Mesenchymal stem cell (in vitro differentiated cells and primary cell): Measurements from ENCODE around the gene RTN4RL2.
A peak's percentile ranks its signal among the peaks of the same experiment; 100 is the strongest.

Experiments used
- DNase-seq: peaks from one replicate; pipeline ENCODE4 v3.0.0-alpha.2; 2013
- H2AFZ ChIP-seq: one replicate; pipeline ENCODE4 v1.6.1; 2013; ENCODE audit warnings: low read depth, mild to moderate bottlenecking, control low read depth, inconsistent platforms, low read length, moderate library complexity
- H2AK5ac ChIP-seq: 2 replicates; pipeline ENCODE4 v1.6.1; 2013; ENCODE audit warnings: low read length, moderate library complexity, mild to moderate bottlenecking, inconsistent platforms; ENCODE audit not compliant: severe bottlenecking
- H2BK120ac ChIP-seq: one replicate; pipeline ENCODE4 v1.6.1; 2013; ENCODE audit warnings: low read depth, mild to moderate bottlenecking, inconsistent platforms, low read length, moderate library complexity
- H2BK12ac ChIP-seq, 2 experiments: one replicate each; pipeline ENCODE4 v1.6.1; 2013; ENCODE audit warnings: inconsistent platforms in 2 of 2, low read length in 2 of 2, mild to moderate bottlenecking in 2 of 2, moderate library complexity in 2 of 2, control low read depth in 1 of 2
- H2BK15ac ChIP-seq: one replicate; pipeline ENCODE4 v1.6.1; 2013; ENCODE audit warnings: mild to moderate bottlenecking, low read depth, inconsistent platforms; ENCODE audit not compliant: poor library complexity, severe bottlenecking
- H2BK5ac ChIP-seq: 2 replicates; pipeline ENCODE4 v1.6.1; 2013; ENCODE audit warnings: low read depth, mild to moderate bottlenecking, low read length, control low read depth, inconsistent platforms; ENCODE audit not compliant: poor library complexity, severe bottlenecking
- H3K14ac ChIP-seq, 2 experiments: one replicate each; pipeline ENCODE4 v1.6.1; 2013; ENCODE audit warnings: inconsistent platforms in 2 of 2, low read length in 2 of 2, control low read depth in 1 of 2, mild to moderate bottlenecking in 1 of 2, moderate library complexity in 1 of 2
- H3K18ac ChIP-seq, 2 experiments: one replicate each; pipeline ENCODE4 v1.6.1; 2013; ENCODE audit warnings: inconsistent platforms in 2 of 2, low read length in 2 of 2, control low read depth in 1 of 2, low read depth in 1 of 2, mild to moderate bottlenecking in 1 of 2
- H3K23ac ChIP-seq, 2 experiments: one replicate each; pipeline ENCODE4 v1.6.1; 2013; ENCODE audit warnings: inconsistent platforms in 2 of 2, low read length in 2 of 2, mild to moderate bottlenecking in 2 of 2, moderate library complexity in 2 of 2, control low read depth in 1 of 2
- H3K27ac ChIP-seq: 2 replicates; pipeline ENCODE4 v1.5.1; 2013; ENCODE audit warnings: mild to moderate bottlenecking, moderate library complexity, low read length, control low read depth, inconsistent platforms; ENCODE audit not compliant: poor library complexity, severe bottlenecking
- H3K27me3 ChIP-seq, 2 experiments: 2 replicates each; pipeline versions ENCODE4 v1.6.1 to v1.7.0; 2013; ENCODE audit warnings: low read length in 2 of 2, mild to moderate bottlenecking in 2 of 2, moderate library complexity in 2 of 2, control low read depth in 1 of 2, inconsistent platforms in 1 of 2; ENCODE audit not compliant: control insufficient read depth in 1 of 2, insufficient read depth in 1 of 2
- H3K36me3 ChIP-seq, 2 experiments: 2 replicates each; pipeline versions ENCODE4 v1.6.1 to v1.7.0; 2013; ENCODE audit warnings: low read length in 2 of 2, control low read depth in 1 of 2, inconsistent platforms in 1 of 2, low read depth in 1 of 2, mild to moderate bottlenecking in 1 of 2; ENCODE audit not compliant: insufficient read depth in 2 of 2, control insufficient read depth in 1 of 2
- H3K4ac ChIP-seq, 2 experiments: one replicate each; pipeline ENCODE4 v1.6.1; 2013; ENCODE audit warnings: inconsistent platforms in 2 of 2, low read length in 2 of 2, mild to moderate bottlenecking in 2 of 2, moderate library complexity in 2 of 2, control low read depth in 1 of 2, low read depth in 1 of 2
- H3K4me1 ChIP-seq: 2 replicates; pipeline ENCODE4 v1.6.1; 2013; ENCODE audit warnings: low read depth, low read length, control low read depth; ENCODE audit not compliant: control insufficient read depth, insufficient read depth
- H3K4me2 ChIP-seq: 2 replicates; pipeline ENCODE4 v1.6.1; 2013; ENCODE audit warnings: low read length, mild to moderate bottlenecking, inconsistent platforms; ENCODE audit not compliant: poor library complexity, severe bottlenecking
- H3K4me3 ChIP-seq, 2 experiments: 2 replicates each; pipeline versions ENCODE4 v1.5.1 to v1.7.0; 2013; ENCODE audit warnings: low read length in 2 of 2, mild to moderate bottlenecking in 2 of 2, control low read depth in 1 of 2, low read depth in 1 of 2; ENCODE audit not compliant: insufficient read depth in 1 of 2
- H3K79me1 ChIP-seq: replicated peaks from 2 replicates; pipeline ENCODE4 v1.6.1; 2013; ENCODE audit warnings: mild to moderate bottlenecking, control low read depth, low read length, inconsistent platforms; ENCODE audit not compliant: poor library complexity, severe bottlenecking
- H3K9ac ChIP-seq: 2 replicates; pipeline ENCODE4 v1.7.0; 2013; ENCODE audit warnings: mild to moderate bottlenecking, low read length, moderate library complexity
- H3K9me3 ChIP-seq: 2 replicates; pipeline ENCODE4 v1.7.0; 2013; ENCODE audit warnings: mild to moderate bottlenecking, low read length; ENCODE audit not compliant: control insufficient read depth
- H4K8ac ChIP-seq: one replicate; pipeline ENCODE4 v1.6.1; 2013; ENCODE audit warnings: inconsistent platforms, mild to moderate bottlenecking, low read length, moderate library complexity
- H4K91ac ChIP-seq: one replicate; pipeline ENCODE4 v1.6.1; 2013; ENCODE audit warnings: mild to moderate bottlenecking, low read length, inconsistent platforms
- WGBS: methylation state at CpG from one replicate; pipeline ENCODE4 v1.1.7; 2013; ENCODE audit warnings: mixed read lengths; 5-methylcytosine and 5-hydroxymethylcytosine counted together

The RTN4RL2 gene

DNA sequence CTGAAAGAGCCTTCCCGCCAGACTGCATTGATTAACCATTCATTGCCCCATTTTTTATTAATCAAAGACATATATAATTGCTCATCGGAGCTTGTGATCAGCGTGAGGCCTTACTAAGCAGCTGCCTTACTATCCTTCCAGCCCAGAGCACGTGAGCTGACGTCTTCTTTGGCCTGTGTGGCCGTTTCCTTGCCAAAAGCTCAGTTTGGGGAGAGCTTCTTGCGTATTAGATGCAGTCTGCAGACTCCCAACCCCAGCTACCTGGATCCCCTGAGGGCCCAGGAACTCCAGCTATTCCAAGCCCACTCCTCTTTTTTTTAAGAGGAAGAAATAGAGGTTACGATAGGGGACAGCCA lies 32.6 kb upstream of the RTN4RL2 start:
- Histone ChIP-seq H3K4me2 (no peak overlapping the region), H3K4me1 (peaks cover 33% of the 10 kb centered on the region), H3K23ac (no peak overlapping the region), H3K18ac (no peak overlapping the region), H3K27me3 (no peaks in the 10 kb centered on the region), H3K9me3 (no peaks in the 10 kb centered on the region), H2BK12ac (no peak overlapping the region), H4K91ac (no peak overlapping the region), H3K4me3 (peak overlapping the region in 1 of 2 experiments; percentile 86), H2AK5ac (no peak overlapping the region), H2BK5ac (no peak overlapping the region), H4K8ac (peak overlapping the region; percentile 21), H3K27ac (no peak overlapping the region), H2AFZ (no peak overlapping the region), H3K79me1 (peaks cover 3% of the 10 kb centered on the region), H3K4ac (no peak overlapping the region), H3K14ac (no peak overlapping the region), H3K36me3 (peaks cover 0 to 34% of the 10 kb centered on the region in 2 experiments), H2BK120ac (no peak overlapping the region), H2BK15ac (no peak overlapping the region), H3K9ac (peak overlapping the region; percentile 96)
- DNase-seq: no peak
- 89% methylated on average over 6 of the region's 8 CpGs for WGBS

DNA sequence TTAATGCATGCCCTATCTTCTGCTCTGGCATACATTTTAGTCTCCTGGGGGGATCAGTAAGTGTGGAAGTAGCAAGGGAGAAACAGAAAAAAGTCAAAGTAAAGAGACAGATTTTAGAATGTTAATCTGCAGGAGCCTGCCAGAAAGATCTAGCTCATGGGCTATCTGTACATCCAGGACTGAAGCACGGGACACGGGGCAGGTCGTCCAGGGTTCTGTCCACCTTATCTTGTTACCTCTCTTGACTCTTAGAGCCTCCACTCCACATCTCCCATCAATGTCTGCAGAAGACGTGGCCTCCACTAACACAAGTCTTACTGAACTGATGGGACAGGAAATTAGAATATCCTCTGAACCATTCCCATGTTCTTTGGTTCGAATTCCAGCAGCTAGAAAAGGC lies 31.7 kb upstream of the RTN4RL2 start:
- peak overlapping the region; percentile 96 for H3K9ac ChIP-seq
- H2AK5ac ChIP-seq: no peak overlapping the region

DNA sequence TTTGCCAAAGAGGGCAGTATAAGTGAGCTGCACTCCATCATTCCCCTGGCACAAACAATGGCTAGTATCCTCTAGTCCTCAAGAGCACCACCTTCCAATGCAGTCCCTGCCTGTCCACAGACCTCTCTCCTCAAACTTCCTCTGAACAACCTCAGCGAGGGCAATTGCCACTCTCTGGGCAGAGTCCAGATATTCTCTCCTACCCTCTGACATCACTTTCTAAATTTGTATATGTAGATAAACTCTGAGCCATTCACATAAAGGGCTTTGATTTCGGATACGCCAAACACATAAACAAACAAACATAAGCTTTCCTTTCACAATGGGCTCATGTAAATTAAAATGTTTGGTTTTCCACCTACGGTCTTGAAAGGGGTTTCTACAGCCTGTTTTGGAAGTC lies 30.4 kb upstream of the RTN4RL2 start:
- Histone ChIP-seq H2BK120ac (no peak overlapping the region), H2AFZ (no peak overlapping the region), H2BK12ac (no peak overlapping the region), H3K23ac (no peak overlapping the region), H3K9me3 (no peaks in the 10 kb centered on the region), H3K14ac (no peak overlapping the region), H4K8ac (no peak overlapping the region), H3K18ac (no peak overlapping the region), H3K36me3 (peaks cover 0 to 15% of the 10 kb centered on the region in 2 experiments), H3K4ac (no peak overlapping the region), H3K4me2 (no peak overlapping the region), H3K9ac (no peak overlapping the region), H4K91ac (no peak overlapping the region), H2BK15ac (no peak overlapping the region), H2BK5ac (no peak overlapping the region), H3K4me3 (no peak overlapping the region), H3K27me3 (no peaks in the 10 kb centered on the region), H3K27ac (no peak overlapping the region), H3K79me1 (no peaks in the 10 kb centered on the region), H3K4me1 (peaks cover 24% of the 10 kb centered on the region), H2AK5ac (no peak overlapping the region)
- 33% methylated on average over 1 of the region's 4 CpGs for WGBS
- DNase-seq: no peak

More for the DNA sequence above, 31.7 kb upstream of the RTN4RL2 start:
- Histone ChIP-seq H3K23ac (no peak overlapping the region), H3K27ac (no peak overlapping the region), H2BK15ac (no peak overlapping the region), H3K4me1 (peaks cover 31% of the 10 kb centered on the region), H2BK120ac (no peak overlapping the region), H3K9me3 (no peaks in the 10 kb centered on the region), H2BK5ac (no peak overlapping the region), H2AFZ (no peak overlapping the region), H3K79me1 (no peaks in the 10 kb centered on the region), H4K91ac (no peak overlapping the region), H3K4ac (no peak overlapping the region), H2BK12ac (no peak overlapping the region), H4K8ac (no peak overlapping the region), H3K4me3 (no peak overlapping the region), H3K14ac (no peak overlapping the region), H3K4me2 (no peak overlapping the region), H3K27me3 (no peaks in the 10 kb centered on the region), H3K36me3 (peaks cover 0 to 24% of the 10 kb centered on the region in 2 experiments), H3K18ac (no peak overlapping the region)
- no peak for DNase-seq
- 87% methylated on average over 5 of the region's 5 CpGs for WGBS

DNA sequence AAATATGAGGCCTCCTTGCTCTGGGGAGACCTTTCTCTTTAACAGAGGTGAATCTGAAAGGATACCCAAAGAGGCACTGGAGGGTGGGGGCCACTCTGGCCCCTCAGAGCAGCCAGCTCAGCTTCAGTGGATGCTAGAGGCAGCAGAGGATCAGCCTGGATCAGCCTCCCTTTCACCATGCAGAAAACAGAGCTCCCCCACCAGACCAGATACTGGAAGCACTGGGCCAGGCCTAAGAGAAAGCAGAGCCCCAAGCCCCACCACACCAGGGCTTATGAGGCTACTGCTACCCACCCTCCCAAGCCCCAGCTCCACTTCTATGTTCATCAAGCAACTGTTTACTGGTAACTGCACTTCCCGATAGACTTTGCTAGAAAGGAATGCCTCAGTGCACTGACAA lies 29.4 kb upstream of the RTN4RL2 start:
- Histone ChIP-seq H2BK15ac (no peak overlapping the region), H2BK5ac (no peak overlapping the region), H2BK120ac (peak overlapping the region; percentile 6), H3K27me3 (no peaks in the 10 kb centered on the region), H3K4me3 (no peak overlapping the region), H3K36me3 (peaks cover 0 to 5% of the 10 kb centered on the region in 2 experiments), H2AFZ (no peak overlapping the region), H3K79me1 (no peaks in the 10 kb centered on the region), H3K9ac (peak overlapping the region; percentile 49), H3K4me2 (no peak overlapping the region), H3K9me3 (no peaks in the 10 kb centered on the region), H4K91ac (no peak overlapping the region), H2BK12ac (peak overlapping the region; percentile 15 to 23), H3K27ac (no peak overlapping the region), H3K4ac (no peak overlapping the region), H3K4me1 (peaks cover 15% of the 10 kb centered on the region), H3K18ac (no peak overlapping the region), H4K8ac (no peak overlapping the region), H2AK5ac (no peak overlapping the region), H3K14ac (no peak overlapping the region), H3K23ac (no peak overlapping the region)
- 91% methylated on average over 1 of the region's 1 CpG for WGBS
- no peak for DNase-seq
